Neural progenitor cell (in vitro differentiated cells): ENCODE results near the gene MAN2A2. TPM values are rescaled to one million over a fixed set of nuclear protein-coding genes. Genes with fewer than 3 reads are reported as not detected.

ENCODE experiments used
- DNase-seq: peaks from one replicate; pipeline ENCODE4 v3.0.0-alpha.2; 2016; ENCODE audit warnings: low spot score
- H2AFZ ChIP-seq: fragments of 200-600 bp; sonication (generic); replicated peaks from 2 replicates; pipeline ENCODE4 v1.6.1; 2016; ENCODE audit warnings: antibody characterized with exemption
- H3F3A ChIP-seq: fragments of 200-600 bp; sonication (generic); 2 replicates; pipeline ENCODE4 v1.6.1; 2016; ENCODE audit warnings: antibody characterized with exemption, low read depth
- H3K27ac ChIP-seq: fragments of 200-600 bp; sonication (generic); 2 replicates; pipeline ENCODE4 v1.5.1; 2016; ENCODE audit warnings: mild to moderate bottlenecking
- H3K27me3 ChIP-seq: fragments of 200-600 bp; sonication (generic); 2 replicates; pipeline ENCODE4 v1.6.1; 2016; ENCODE audit warnings: mild to moderate bottlenecking, moderate library complexity
- H3K36me3 ChIP-seq: fragments of 200-600 bp; sonication (generic); 2 replicates; pipeline ENCODE4 v1.5.1; 2016
- H3K4me1 ChIP-seq: fragments of 200-600 bp; sonication (generic); 2 replicates; pipeline ENCODE4 v1.6.1; 2016; ENCODE audit warnings: mixed run types
- H3K4me2 ChIP-seq: fragments of 200-600 bp; sonication (generic); 2 replicates; pipeline ENCODE4 v1.6.1; 2016
- H3K4me3 ChIP-seq: fragments of 200-600 bp; sonication (generic); 2 replicates; pipeline ENCODE4 v1.5.1; 2016
- H3K79me2 ChIP-seq: fragments of 200-600 bp; sonication (generic); 2 replicates; pipeline ENCODE4 v1.6.1; 2016; ENCODE audit warnings: low read depth
- H3K9ac ChIP-seq: fragments of 200-600 bp; sonication (generic); 2 replicates; pipeline ENCODE4 v1.6.1; 2016
- H3K9me3 ChIP-seq: fragments of 200-600 bp; sonication (generic); 2 replicates; pipeline ENCODE4 v1.5.1; 2016; ENCODE audit warnings: low read depth
- H4K20me1 ChIP-seq: fragments of 200-600 bp; sonication (generic); 2 replicates; pipeline ENCODE4 v1.6.1; 2016; ENCODE audit warnings: low read depth
- H3K27ac Mint-ChIP-seq: 3 replicates; pipeline ENCODE4 v1.8.0; 2021; ENCODE audit warnings: mixed read lengths
- H3K27me3 Mint-ChIP-seq: 2 replicates; pipeline ENCODE4 v1.8.0; 2022; ENCODE audit warnings: low read depth, mild to moderate bottlenecking, inconsistent platforms, moderate library complexity, mixed read lengths; ENCODE audit not compliant: insufficient read depth
- H3K36me3 Mint-ChIP-seq: 3 replicates; pipeline ENCODE4 v1.8.0; 2021; ENCODE audit warnings: mixed read lengths
- H3K4me1 Mint-ChIP-seq: 3 replicates; pipeline ENCODE4 v1.8.0; 2021; ENCODE audit warnings: mixed read lengths
- H3K4me3 Mint-ChIP-seq: 3 replicates; pipeline ENCODE4 v1.8.0; 2021; ENCODE audit warnings: mild to moderate bottlenecking, moderate library complexity, mixed read lengths
- H3K9me3 Mint-ChIP-seq: 3 replicates; pipeline ENCODE4 v1.8.0; 2020; ENCODE audit warnings: mixed read lengths
- CTCF ChIP-seq: fragments of 200-600 bp; sonication (generic); IDR thresholded peaks from 2 replicates; pipeline ENCODE4 v1.5.1; 2017; ENCODE audit warnings: antibody characterized with exemption, mild to moderate bottlenecking
- EZH2 ChIP-seq: fragments of 200-600 bp; sonication (generic); IDR thresholded peaks from 2 replicates; pipeline ENCODE4 v1.6.1; 2017; ENCODE audit warnings: antibody characterized with exemption, mild to moderate bottlenecking, moderate library complexity
- EZH2phosphoT487 ChIP-seq: fragments of 200-600 bp; sonication (generic); IDR thresholded peaks from 2 replicates; pipeline ENCODE4 v1.6.1; 2017; ENCODE audit warnings: antibody characterized with exemption
- small RNA-seq: library from RNA; depleted of rRNA; stranded (forward); fragments of <200 nt; gene quantifications from one replicate; pipeline ENCODE3, GENCODE V24; 2015
- total RNA-seq: library from RNA; depleted of rRNA; stranded (reverse); fragments of >200 nt; gene quantifications from 2 replicates; pipeline ENCODE4 v1.2.3, GENCODE V29; 2015; ENCODE audit warnings: low replicate concordance

The MAN2A2 gene
- total RNA-seq, 1 donor from 2014 or later = 7.0 TPM

- H3K4me1 ChIP-seq = no peaks in the 10 kb centered on the region
- no peaks in the 10 kb centered on the region for H3K79me2 ChIP-seq
- peaks cover 17% of the 10 kb centered on the region for H3F3A ChIP-seq
- TF ChIP-seq EZH2phosphoT487 (no peak), EZH2 (no peak), CTCF (no peak)
- H4K20me1 ChIP-seq = peaks cover 6% of the 10 kb centered on the region
- H3K4me3 Mint-ChIP-seq = no peak overlapping the region
- H2AFZ ChIP-seq = no peak overlapping the region
- no peaks in the 10 kb centered on the region for H3K27me3 ChIP-seq
- no peaks in the 10 kb centered on the region for H3K9me3 Mint-ChIP-seq
- no peak overlapping the region for H3K4me3 ChIP-seq
- H3K27ac ChIP-seq = no peak overlapping the region
- H3K27me3 Mint-ChIP-seq = no peaks in the 10 kb centered on the region
- H3K9me3 ChIP-seq = no peaks in the 10 kb centered on the region
- H3K27ac Mint-ChIP-seq = no peak overlapping the region
- peaks cover 34% of the 10 kb centered on the region for H3K36me3 Mint-ChIP-seq
- DNase-seq = no peak
- H3K4me2 ChIP-seq = no peak overlapping the region
- H3K9ac ChIP-seq = no peak overlapping the region
- no peaks in the 10 kb centered on the region for H3K4me1 Mint-ChIP-seq
- peaks cover 6% of the 10 kb centered on the region for H3K36me3 ChIP-seq
Observed at GRCh38 chr15:90968434-90968833, 65.3 kb downstream of the MAN2A2 start.

- no peak overlapping the region for H3K27ac Mint-ChIP-seq
- no peaks in the 10 kb centered on the region for H3K4me1 ChIP-seq
- H3K4me3 ChIP-seq = no peak overlapping the region
- peaks cover 6% of the 10 kb centered on the region for H4K20me1 ChIP-seq
- no peak overlapping the region for H3K27ac ChIP-seq
- TF ChIP-seq EZH2phosphoT487 (no peak), CTCF (no peak), EZH2 (no peak)
- H3K36me3 Mint-ChIP-seq = peaks cover 42% of the 10 kb centered on the region
- no peaks in the 10 kb centered on the region for H3K9me3 ChIP-seq
- no peak overlapping the region for H3K4me2 ChIP-seq
- no peaks in the 10 kb centered on the region for H3K79me2 ChIP-seq
- no peaks in the 10 kb centered on the region for H3K9me3 Mint-ChIP-seq
- no peaks in the 10 kb centered on the region for H3K4me1 Mint-ChIP-seq
- H3K27me3 Mint-ChIP-seq = no peaks in the 10 kb centered on the region
- no peak overlapping the region for H3K4me3 Mint-ChIP-seq
- DNase-seq = no peak
- no peaks in the 10 kb centered on the region for H3K27me3 ChIP-seq
- no peak overlapping the region for H3K9ac ChIP-seq
- H3K36me3 ChIP-seq = peaks cover 2% of the 10 kb centered on the region
- peaks cover 17% of the 10 kb centered on the region for H3F3A ChIP-seq
- H2AFZ ChIP-seq = no peak overlapping the region
Observed at GRCh38 chr15:90970274-90970673, 67.2 kb downstream of the MAN2A2 start.

GRCh38 chr15:90972133-90972532 lies 69.0 kb downstream of the MAN2A2 start:
- Mint-ChIP-seq H3K4me1 (no peaks in the 10 kb centered on the region), H3K9me3 (no peaks in the 10 kb centered on the region), H3K4me3 (no peak overlapping the region), H3K36me3 (peaks cover 41% of the 10 kb centered on the region), H3K27me3 (no peaks in the 10 kb centered on the region), H3K27ac (no peak overlapping the region)
- Histone ChIP-seq H3K27me3 (no peaks in the 10 kb centered on the region), H2AFZ (no peak overlapping the region), H4K20me1 (no peaks in the 10 kb centered on the region), H3K79me2 (no peaks in the 10 kb centered on the region), H3K27ac (no peak overlapping the region), H3K4me1 (no peaks in the 10 kb centered on the region), H3F3A (peaks cover 13% of the 10 kb centered on the region), H3K36me3 (peaks cover 12% of the 10 kb centered on the region), H3K9me3 (no peaks in the 10 kb centered on the region), H3K4me2 (no peak overlapping the region), H3K4me3 (no peak overlapping the region), H3K9ac (no peak overlapping the region)
- TF ChIP-seq EZH2 (no peak), EZH2phosphoT487 (no peak), CTCF (no peak)
- DNase-seq = no peak

Small RNA genes lying within 50 kb of the gene (small RNA-seq; reads per million reads assigned to genes)
- gene RN7SL363P = not detected

Other genes starting within 250 kb of the MAN2A2 start
- gene BLM, start 186.0 kb upstream of the MAN2A2 start, total RNA-seq = 35.2 and 58.0 TPM in 2 replicates
- gene FURIN, start 34.7 kb upstream of the MAN2A2 start, total RNA-seq = 8.3 and 18.8 TPM in 2 replicates
- 11.7 and 14.1 TPM in 2 replicates for gene FES, start 18.8 kb upstream of the MAN2A2 start, total RNA-seq
- gene HDDC3, start 29.2 kb downstream of the MAN2A2 start, total RNA-seq = 20.4 and 21.8 TPM in 2 replicates
- gene UNC45A, start 32.0 kb downstream of the MAN2A2 start, total RNA-seq = 47.7 and 99.5 TPM in 2 replicates
- gene RCCD1, start 51.6 kb downstream of the MAN2A2 start, total RNA-seq = 19.7 and 27.6 TPM in 2 replicates
- gene PRC1, start 91.2 kb downstream of the MAN2A2 start, total RNA-seq = 257 and 284 TPM in 2 replicates
- gene VPS33B, start 119.3 kb downstream of the MAN2A2 start, total RNA-seq = 13.0 and 13.9 TPM in 2 replicates
- 0.02 and 0.19 TPM in 2 replicates for gene SV2B, start 197.0 kb downstream of the MAN2A2 start, total RNA-seq